B cell (primary cell): ENCODE results near the gene DACH1. TPM values are rescaled to one million over a fixed set of nuclear protein-coding genes. Genes with fewer than 3 reads are reported as not detected.

Source experiments
- ATAC-seq: fragments of 200-7000 bp; cut with Tn5 transposase; one replicate; pipeline ENCODE4 v1.10.0; 2021; ENCODE audit warnings: low read depth, mild to moderate bottlenecking, moderate number of reproducible peaks, moderate library complexity
- CTCF ChIA-PET: fragments of 350-600 bp; sonication (Branson Sonifier 250); formaldehyde crosslinking; loops from one replicate; lab custom pipeline; 2021; ENCODE audit warnings: antibody characterized with exemption, inconsistent platforms; lab: Charles Lee
- POLR2A ChIA-PET: fragments of 350-600 bp; sonication (Branson Sonifier 250); formaldehyde crosslinking; loops from one replicate; lab custom pipeline; 2021; ENCODE audit warnings: antibody characterized with exemption; lab: Charles Lee
- DNase-seq: peaks from one replicate; pipeline ENCODE4 v3.0.0; 2013
- H2AFZ ChIP-seq: 2 replicates; pipeline ENCODE4 v1.6.1; 2012; ENCODE audit warnings: mild to moderate bottlenecking, low read depth, low read length; ENCODE audit not compliant: insufficient read depth, poor library complexity, severe bottlenecking
- H3K27ac ChIP-seq, 2 donors: 1 replicate in 1 of 2; 2 replicates in 1 of 2; pipeline ENCODE4 v1.5.1; 2012 to 2013; ENCODE audit warnings: low read length in 2 of 2, mild to moderate bottlenecking in 2 of 2, moderate library complexity in 1 of 2
- H3K27me3 ChIP-seq, 4 experiments: fragments of 200-600 bp in 1 of 4; sonication (generic) in 1 of 4; replicated peaks in 1 of 4; 1 replicate in 2 of 4; 2 replicates in 2 of 4; pipeline versions ENCODE4 v1.6.1 to v1.7.0; 2013 to 2016; ENCODE audit warnings: low read length in 3 of 4, mild to moderate bottlenecking in 2 of 4, mixed read lengths in 1 of 4, moderate library complexity in 1 of 4; ENCODE audit not compliant: insufficient read depth in 4 of 4, control insufficient read depth in 3 of 4; ENCODE audit errors: control extremely low read depth in 1 of 4
- H3K36me3 ChIP-seq, 2 experiments: replicated peaks in 1 of 2; 1 replicate in 1 of 2; 2 replicates in 1 of 2; pipeline versions ENCODE4 v1.6.1 to v1.7.1; 2013; ENCODE audit warnings: low read length in 1 of 2; ENCODE audit not compliant: insufficient read depth in 2 of 2, control insufficient read depth in 1 of 2; ENCODE audit errors: control extremely low read depth in 1 of 2, extremely low read depth in 1 of 2
- H3K4me1 ChIP-seq, 2 donors: fragments of 200-600 bp in 1 of 2; sonication (generic) in 1 of 2; 1 replicate in 1 of 2; 2 replicates in 1 of 2; pipeline versions ENCODE4 v1.5.1 to v1.6.1; 2013 to 2017; ENCODE audit warnings: low read length in 2 of 2; ENCODE audit not compliant: control insufficient read depth in 2 of 2, insufficient read depth in 2 of 2
- H3K4me2 ChIP-seq: replicated peaks from 2 replicates; pipeline ENCODE3; 2012; ENCODE audit warnings: mild to moderate bottlenecking, low read depth, low read length; ENCODE audit not compliant: poor library complexity, severe bottlenecking
- H3K4me3 ChIP-seq, 5 experiments: fragments of 200-600 bp in 1 of 5; sonication (generic) in 1 of 5; 1 replicate in 3 of 5; 2 replicates in 2 of 5; pipeline versions ENCODE4 v1.5.1 to v1.7.0; 2011 to 2016; ENCODE audit warnings: low read length in 4 of 5, mild to moderate bottlenecking in 4 of 5, low read depth in 2 of 5, control low read depth in 1 of 5, moderate library complexity in 1 of 5; ENCODE audit not compliant: insufficient read depth in 1 of 5; ENCODE audit errors: control extremely low read depth in 1 of 5, extremely low read depth in 1 of 5
- H3K79me2 ChIP-seq: fragments of 200-600 bp; sonication (generic); one replicate; pipeline ENCODE4 v1.6.0; 2016; ENCODE audit warnings: low read length; ENCODE audit not compliant: control insufficient read depth, insufficient read depth
- H3K9ac ChIP-seq: fragments of 200-600 bp; sonication (generic); 2 replicates; pipeline ENCODE4 v1.6.1; 2017; ENCODE audit warnings: mild to moderate bottlenecking, low read length, moderate library complexity
- H3K9me3 ChIP-seq, 3 donors: one replicate each; pipeline versions ENCODE4 v1.6.1 to v1.7.1; 2013; ENCODE audit warnings: low read length in 2 of 3; ENCODE audit not compliant: control insufficient read depth in 2 of 3, insufficient read depth in 1 of 3; ENCODE audit errors: control extremely low read depth in 1 of 3
- H4K20me1 ChIP-seq: 2 replicates; pipeline ENCODE4 v1.6.0; 2012; ENCODE audit warnings: mild to moderate bottlenecking, low read length; ENCODE audit not compliant: insufficient read depth, control insufficient read depth, poor library complexity, severe bottlenecking
- H3K27ac Mint-ChIP-seq: one replicate; pipeline ENCODE4 v1.8.0; 2021; ENCODE audit warnings: mixed read lengths
- H3K27me3 Mint-ChIP-seq: one replicate; pipeline ENCODE4 v1.8.0; 2021; ENCODE audit warnings: mixed read lengths
- H3K4me1 Mint-ChIP-seq: one replicate; pipeline ENCODE4 v1.8.0; 2021; ENCODE audit warnings: mixed read lengths
- H3K4me3 Mint-ChIP-seq: one replicate; pipeline ENCODE4 v1.8.0; 2021; ENCODE audit warnings: mixed read lengths
- H3K9me3 Mint-ChIP-seq: one replicate; pipeline ENCODE4 v1.8.0; 2022; ENCODE audit warnings: mixed read lengths; ENCODE audit not compliant: insufficient read depth
- CTCF ChIP-seq: fragments of 200-600 bp; IDR thresholded peaks from one replicate; pipeline ENCODE4 v1.8.0; 2022; ENCODE audit warnings: antibody characterized with exemption, mild to moderate bottlenecking
- EZH2 ChIP-seq: IDR thresholded peaks from 2 replicates; pipeline ENCODE4 v1.6.1; 2012; ENCODE audit warnings: borderline replicate concordance, low read depth, mild to moderate bottlenecking, moderate library complexity, low read length; ENCODE audit not compliant: insufficient read depth, poor library complexity, severe bottlenecking
- WGBS: methylation state at CpG from one replicate; pipeline ENCODE4 v1.1.5; 2013; ENCODE audit warnings: missing lambda C conversion rate; ENCODE audit not compliant: insufficient coverage; 5-methylcytosine and 5-hydroxymethylcytosine counted together
- intact Hi-C: fragments of 100-400 bp; cut with micrococcal nuclease; formaldehyde crosslinking; loops from one replicate; pipeline ENCODE4 v1.10.0; 2022
- polyA plus RNA-seq: library from polyadenylated mRNA; depleted of rRNA; stranded (reverse); fragments of >200 nt; gene quantifications from 2 replicates; pipeline ENCODE4 v1.2.3, GENCODE V29; 2012
- total RNA-seq, 2 donors: library from RNA; stranded (reverse); fragments of 120-200 nt in 1 of 2; gene quantifications; 1 replicate in 1 of 2; 2 replicates in 1 of 2; pipeline versions ENCODE4 v1.2.3 to v1.2.4, GENCODE V29; 2013 to 2022

The DACH1 gene
- total and polyA plus RNA-seq, 2 donors (not counting 1 experiment from before 2014, with no cell fraction given): not detected

- no peak for DNase-seq
- CTCF ChIA-PET: no interaction called here
These were observed 376.0 kb downstream of the DACH1 start for GRCh38 chr13:71491010-71491409.

GRCh38 chr13:71489041-71489440 lies 378.0 kb downstream of the DACH1 start:
- ATAC-seq (no peak), DNase-seq (no peak)
- H2AFZ ChIP-seq: no peak overlapping the region
- H3K9ac ChIP-seq: no peak overlapping the region
- no peaks in the 10 kb centered on the region for H4K20me1 ChIP-seq
- Mint-ChIP-seq H3K4me3 (no peak overlapping the region), H3K9me3 (no peaks in the 10 kb centered on the region), H3K27me3 (no peaks in the 10 kb centered on the region), H3K4me1 (no peaks in the 10 kb centered on the region), H3K27ac (no peak overlapping the region)
- no peak overlapping the region for H3K27ac ChIP-seq
- intact Hi-C loops: no loop called here
- no peaks in the 10 kb centered on the region for H3K27me3 ChIP-seq
- TF ChIP-seq CTCF: no peak
- no peak for TF ChIP-seq EZH2
- H3K4me2 ChIP-seq: no peak overlapping the region
- CTCF ChIA-PET: no interaction called here
- peaks cover 0 to 4% (median 0%) of the 10 kb centered on the region in 3 donors for H3K9me3 ChIP-seq
- POLR2A ChIA-PET: no interaction called here
- H3K36me3 ChIP-seq: no peaks in the 10 kb centered on the region
- no peaks in the 10 kb centered on the region for H3K79me2 ChIP-seq
- WGBS: 100% methylated on average over 1 of the region's 3 CpGs
- H3K4me1 ChIP-seq: no peaks in the 10 kb centered on the region
- H3K4me3 ChIP-seq: no peak overlapping the region

More at GRCh38 chr13:71491010-71491409, 376.0 kb downstream of the DACH1 start:
- Mint-ChIP-seq H3K4me3 (no peak overlapping the region), H3K27me3 (no peaks in the 10 kb centered on the region), H3K4me1 (no peaks in the 10 kb centered on the region), H3K27ac (no peak overlapping the region), H3K9me3 (no peaks in the 10 kb centered on the region)
- TF ChIP-seq CTCF (no peak), EZH2 (no peak)
- intact Hi-C loops: no loop called here
- Histone ChIP-seq H2AFZ (no peak overlapping the region), H3K4me1 (no peaks in the 10 kb centered on the region), H3K9ac (no peak overlapping the region), H3K36me3 (no peaks in the 10 kb centered on the region), H4K20me1 (no peaks in the 10 kb centered on the region), H3K4me3 (no peak overlapping the region), H3K79me2 (no peaks in the 10 kb centered on the region), H3K27ac (no peak overlapping the region), H3K4me2 (no peak overlapping the region), H3K9me3 (no peaks in the 10 kb centered on the region), H3K27me3 (no peaks in the 10 kb centered on the region)
- POLR2A ChIA-PET: no interaction called here
- WGBS: no CpG with 5 or more reads among the region's 1 CpG
- ATAC-seq: no peak
